GM21786 (cell line): Measurements from ENCODE around the gene NEAT1.

Experiments
- ATAC-seq: cut with Tn5 transposase; IDR thresholded peaks from one replicate; pipeline ENCODE4 v1.9.1; 2021; ENCODE audit not compliant: unreplicated experiment

The NEAT1 gene

GRCh38 chr11:65389294-65389980 is 33.2 kb upstream of the NEAT1 start:
- ATAC-seq: no peak

DNA sequence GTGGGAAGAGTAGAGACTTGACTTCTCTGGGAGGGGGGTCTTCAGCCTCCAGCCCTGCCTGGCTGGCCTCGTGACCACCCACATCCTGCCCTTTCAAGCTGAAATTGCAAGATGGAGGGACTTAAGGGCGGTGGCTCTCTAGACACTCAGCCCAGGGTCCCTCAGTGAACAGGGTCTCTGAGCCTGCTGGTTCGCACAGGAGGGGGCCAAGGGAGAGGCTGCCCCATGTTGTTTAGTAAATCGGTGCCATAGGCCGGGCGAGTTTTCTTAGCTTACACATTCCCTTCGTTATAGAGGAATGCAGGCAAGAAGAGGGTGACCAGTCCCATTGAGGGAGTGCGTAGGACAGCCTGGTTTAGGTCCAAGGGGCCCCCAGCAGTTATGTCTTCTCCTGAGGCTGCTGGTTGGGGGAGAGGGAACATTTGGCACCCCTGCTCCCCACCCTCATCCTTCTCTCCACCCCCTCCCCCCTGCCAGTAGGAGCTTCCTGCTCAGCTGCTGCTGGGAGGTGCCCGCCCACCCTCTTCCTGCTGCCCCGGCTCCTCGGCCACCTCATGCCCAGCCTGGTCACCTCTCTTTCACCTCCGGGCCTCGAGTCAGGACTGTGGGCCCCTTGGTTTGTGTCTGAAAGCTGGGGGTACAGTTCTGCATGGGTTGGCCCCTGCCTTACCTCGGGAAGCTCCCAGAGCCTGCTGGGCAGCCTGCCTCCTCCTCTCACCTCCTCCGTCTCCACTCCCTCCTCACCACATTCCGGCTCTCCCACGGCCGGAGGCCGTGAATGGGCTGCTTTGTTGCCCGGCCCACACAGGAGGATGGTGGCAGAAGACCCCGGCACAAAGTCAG is 32.3 kb upstream of the NEAT1 start:
- no peak for ATAC-seq

GRCh38 chr11:65390996-65391395 is 31.6 kb upstream of the NEAT1 start:
- no peak for ATAC-seq

DNA sequence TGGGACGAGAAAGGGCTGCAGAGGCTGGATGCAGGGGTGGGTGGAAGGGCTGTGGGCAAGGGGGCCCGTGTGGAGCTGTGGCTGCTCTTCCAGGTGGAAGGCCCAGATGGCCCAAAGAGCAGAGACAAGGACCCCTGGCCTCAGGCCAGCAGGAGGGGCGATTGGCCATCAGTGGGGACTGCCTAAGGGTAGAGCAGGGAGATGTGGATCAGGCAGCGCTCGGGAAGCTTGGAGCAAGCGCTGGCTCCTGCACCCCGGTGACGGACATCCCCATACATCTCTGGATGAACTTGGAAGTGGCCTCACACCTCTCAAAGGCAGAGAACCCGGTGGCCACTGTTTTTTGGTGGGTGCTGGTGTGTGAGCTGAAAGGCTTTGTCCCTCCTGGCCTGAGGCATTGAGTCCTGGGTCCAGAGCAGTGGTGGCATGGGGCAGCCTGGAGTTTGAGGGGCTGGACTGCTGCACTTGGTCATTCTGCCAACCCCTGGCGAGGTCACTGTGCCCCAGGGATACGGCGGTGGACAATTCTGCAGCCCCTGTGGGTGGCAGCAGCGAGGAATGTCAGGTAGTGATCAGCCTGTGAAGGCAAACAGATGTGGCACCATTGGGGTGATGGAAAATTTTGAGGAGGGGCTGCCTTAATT is 30.3 kb upstream of the NEAT1 start:
- no peak for ATAC-seq

DNA sequence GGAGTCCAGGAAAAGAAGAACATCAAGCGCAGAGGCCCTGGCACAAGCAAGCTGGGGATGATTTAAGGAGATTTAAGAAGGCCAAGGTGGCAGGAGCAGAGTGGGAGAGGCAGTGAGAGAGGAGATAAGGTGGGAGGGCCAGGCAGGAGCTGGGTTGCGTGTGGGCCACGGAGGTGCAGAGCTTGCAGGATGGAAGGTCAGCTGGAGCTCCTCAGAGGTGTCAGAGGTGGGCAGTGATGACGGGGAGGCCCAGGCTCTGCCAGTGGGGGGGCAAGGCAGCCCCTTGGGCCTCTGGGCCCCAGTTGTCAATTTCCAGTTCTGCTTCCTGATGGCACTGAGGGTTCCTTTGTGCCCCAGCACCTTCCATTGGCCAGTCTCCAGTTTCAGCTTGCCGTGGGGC is 29.7 kb upstream of the NEAT1 start:
- ATAC-seq: no peak

- ATAC-seq: no peak
Observed at GRCh38 chr11:65393513-65394079, 29.0 kb upstream of the NEAT1 start.

GRCh38 chr11:65394125-65394536 is 28.5 kb upstream of the NEAT1 start:
- ATAC-seq: no peak

DNA sequence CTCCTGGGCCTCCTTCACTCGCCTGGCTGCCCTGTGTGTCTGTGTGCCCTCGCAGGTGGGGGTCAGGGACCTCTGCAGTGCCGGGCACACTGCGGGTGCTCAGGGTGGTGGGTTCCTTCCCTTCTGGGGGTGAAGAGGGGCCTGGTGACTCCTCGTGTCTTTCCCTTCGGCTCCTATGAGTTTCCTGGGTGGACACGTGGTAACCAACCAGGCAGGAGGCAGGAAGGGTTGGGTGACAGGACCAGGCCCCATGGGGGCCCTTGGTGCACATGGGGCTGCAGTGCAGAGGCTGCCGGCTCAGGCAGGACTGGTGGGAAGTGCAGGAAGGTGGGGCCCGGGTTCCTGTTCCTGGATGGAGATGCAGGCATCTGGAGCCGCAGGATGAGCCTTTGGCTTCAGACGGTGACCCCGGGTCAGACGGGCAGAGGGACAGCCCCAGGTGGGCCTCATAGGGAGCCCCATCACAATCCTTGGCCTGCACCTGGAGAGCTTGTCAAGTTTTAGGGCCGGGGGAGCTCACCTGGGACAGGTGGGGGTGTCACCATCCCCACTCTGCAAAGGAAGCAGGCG is 26.6 kb upstream of the NEAT1 start:
- no peak for ATAC-seq

GRCh38 chr11:65396769-65397745 is 25.5 kb upstream of the NEAT1 start:
- no peak for ATAC-seq

- no peak for ATAC-seq
Observed at GRCh38 chr11:65398362-65398910, 24.2 kb upstream of the NEAT1 start.

GRCh38 chr11:65399249-65399648 is 23.3 kb upstream of the NEAT1 start:
- ATAC-seq: no peak

DNA sequence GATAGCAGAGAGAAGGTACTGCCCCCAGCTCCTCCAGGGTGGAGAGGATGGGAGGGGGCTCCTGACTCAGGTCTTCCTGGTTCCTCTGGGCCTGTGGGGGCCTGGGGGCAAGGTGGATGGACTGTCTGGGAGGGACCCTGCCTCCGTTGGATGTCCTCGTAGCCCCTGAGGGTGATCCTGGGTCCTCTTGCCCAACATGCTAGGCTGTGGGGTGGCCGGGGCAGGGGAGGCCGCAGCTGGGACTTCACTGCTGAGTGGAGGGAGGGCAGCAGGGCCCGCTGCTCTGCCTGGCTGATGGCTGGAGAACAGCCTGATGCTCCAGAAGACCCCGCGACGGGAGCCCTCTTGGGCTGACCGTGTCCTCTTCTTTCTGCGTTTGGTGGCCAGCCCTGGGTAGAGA is 22.8 kb upstream of the NEAT1 start:
- no peak for ATAC-seq

DNA sequence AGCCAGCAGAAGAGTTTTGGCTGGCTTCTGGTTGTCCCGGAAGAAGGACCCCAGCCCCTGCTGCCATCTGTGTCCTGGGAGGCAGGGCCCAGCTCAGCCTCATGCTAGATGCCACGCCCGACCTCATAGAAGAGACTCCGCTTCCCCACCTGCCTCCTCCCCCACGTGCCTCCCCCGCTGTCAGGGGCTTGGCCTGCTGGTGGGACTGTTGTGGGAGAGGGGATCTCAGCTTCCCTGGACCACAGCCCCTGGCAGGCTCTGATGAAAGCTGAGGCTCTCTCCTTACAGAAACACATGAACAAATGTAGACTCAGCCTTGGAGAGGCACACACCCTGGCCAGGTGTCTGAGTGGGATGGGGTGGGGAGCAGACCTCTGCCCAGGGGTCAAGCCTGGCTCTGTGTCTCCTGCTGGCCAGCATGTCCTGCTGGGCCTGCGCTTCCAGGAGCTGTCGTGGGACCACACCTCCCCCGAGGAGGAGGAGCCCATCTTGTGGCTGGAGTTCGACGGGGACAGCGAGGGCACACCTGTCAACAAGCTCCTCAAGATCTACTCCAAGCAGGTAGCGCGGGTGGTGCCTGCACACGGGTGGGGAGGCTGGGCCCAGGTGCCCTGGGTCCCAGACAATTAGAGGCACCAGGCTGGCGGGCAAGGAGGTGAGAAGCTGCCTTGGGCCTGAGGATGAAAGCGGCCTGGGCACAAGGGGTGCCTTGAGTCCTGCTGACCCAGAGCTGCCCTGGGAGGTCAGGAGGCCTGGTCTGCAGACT is 22.1 kb upstream of the NEAT1 start:
- no peak for ATAC-seq

GRCh38 chr11:65401073-65401802 is 21.4 kb upstream of the NEAT1 start:
- ATAC-seq: no peak

DNA sequence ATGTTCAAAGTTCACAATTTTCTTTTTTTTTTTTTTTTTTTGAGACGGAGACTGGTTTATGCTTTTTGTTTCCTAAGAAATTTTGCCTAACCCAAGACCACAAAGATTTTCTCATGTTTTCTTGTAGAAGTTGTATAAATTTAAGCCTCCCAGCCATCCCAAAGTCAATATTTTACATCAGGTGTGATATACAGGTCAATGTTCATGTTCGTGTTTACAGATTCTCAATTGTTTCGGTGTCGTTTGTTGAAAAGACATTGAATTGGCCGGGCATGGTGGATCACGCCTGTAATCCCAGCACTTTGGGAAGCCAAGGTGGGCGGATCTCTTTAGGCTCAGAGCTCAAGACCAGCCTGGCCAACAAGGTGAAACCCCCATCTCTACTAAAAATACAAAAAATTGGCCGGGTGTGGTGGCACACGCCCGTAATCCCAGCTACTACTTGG is 20.8 kb upstream of the NEAT1 start:
- ATAC-seq: no peak

DNA sequence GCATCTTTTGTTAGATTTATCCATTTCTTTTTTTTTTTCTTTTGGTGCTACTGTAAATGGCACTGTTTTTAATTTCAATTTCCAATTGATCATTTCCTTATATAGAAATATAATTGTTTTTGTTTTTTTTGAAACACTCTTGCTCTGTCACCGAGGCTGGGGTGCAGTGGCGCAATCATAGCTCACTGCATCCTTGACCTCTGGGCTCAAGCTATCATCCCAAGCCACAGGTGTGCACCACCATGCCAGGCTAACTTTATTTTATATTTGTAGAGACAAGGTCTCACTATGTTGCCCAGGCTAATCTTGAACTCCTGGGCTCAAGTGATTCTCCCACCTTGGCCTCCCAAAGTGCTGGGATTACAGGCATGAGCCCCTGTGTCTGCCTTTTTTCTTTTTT is 19.8 kb upstream of the NEAT1 start:
- no peak for ATAC-seq

DNA sequence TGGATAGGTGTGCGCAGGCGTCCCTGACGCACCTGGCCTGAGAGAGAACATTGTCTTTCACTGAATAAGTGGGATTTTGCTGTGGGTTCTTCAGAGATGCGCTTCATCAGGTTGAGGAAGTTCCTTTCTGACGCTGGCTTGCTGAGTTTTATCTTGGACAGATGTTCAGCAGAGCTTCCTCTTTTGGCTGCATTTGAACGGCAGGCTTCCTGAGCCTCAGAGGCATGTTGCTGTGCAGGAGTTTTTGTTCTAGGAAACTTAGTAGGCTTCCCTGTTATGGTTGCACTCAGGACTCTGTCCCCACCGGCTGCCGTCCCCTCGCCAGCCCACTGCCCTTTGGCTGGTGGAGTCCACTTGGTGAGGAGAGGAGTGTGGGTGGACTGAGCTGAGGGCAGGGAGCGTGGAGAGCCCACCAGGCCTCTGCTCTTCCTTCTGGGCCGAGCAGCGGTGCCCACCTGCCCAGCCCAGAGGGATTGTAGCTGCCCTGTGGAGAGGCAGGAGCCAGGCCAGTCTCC is 18.9 kb upstream of the NEAT1 start:
- ATAC-seq: no peak

DNA sequence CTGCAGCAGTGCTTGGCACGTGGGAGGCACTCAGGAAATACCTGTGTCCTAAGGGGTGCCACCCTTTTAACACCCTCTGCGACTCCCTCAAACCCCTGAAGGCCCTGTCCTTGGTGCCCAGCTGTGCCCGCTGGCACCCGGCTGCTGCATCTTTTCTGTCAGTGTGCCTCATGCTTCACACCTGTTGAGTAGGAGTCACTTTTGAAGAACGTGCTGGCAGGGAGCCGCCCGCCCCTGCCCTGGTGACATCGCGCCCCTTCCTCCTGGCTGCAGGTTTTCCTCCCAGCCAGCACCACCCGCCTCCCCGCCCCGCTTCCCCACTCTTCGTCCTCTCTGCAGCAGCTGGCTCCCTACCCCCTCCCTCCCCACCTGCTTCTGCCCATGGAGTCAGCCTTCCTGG is 18.4 kb upstream of the NEAT1 start:
- no peak for ATAC-seq
